GM12878 (cell line): ENCODE data around the gene CIAO2A. TPM values are rescaled to one million over a fixed set of nuclear protein-coding genes. Genes with fewer than 3 reads are reported as not detected.

Experiments used
- ATAC-seq: fragments of 200-7000 bp; cut with Tn5 transposase; 3 replicates; pipeline ENCODE4 v1.9.1; 2020; ENCODE audit warnings: mild to moderate bottlenecking, moderate library complexity
- BruUV-seq: library from RNA; stranded (reverse); fragments of 400-500 nt; replicated peaks from 2 replicates; lab custom pipeline; 2021; lab: Mats Ljungman, UMichigan
- CTCF ChIA-PET: fragments of 300-600 bp; sonication (Branson Sonifier 250); formaldehyde crosslinking; extraction: SDS; loops from one replicate; lab custom pipeline; 2021; ENCODE audit warnings: inconsistent platforms; lab: Yijun Ruan, JAX
- POLR2A ChIA-PET: fragments of 350-600 bp; formaldehyde crosslinking; extraction: SDS; loops from one replicate; lab custom pipeline; 2021; ENCODE audit warnings: inconsistent platforms; lab: Charles Lee
- RAD21 ChIA-PET: fragments of 300-600 bp; sonication (Branson Sonifier 250); formaldehyde crosslinking; loops from one replicate; lab custom pipeline; 2023; ENCODE audit warnings: antibody characterized with exemption; ENCODE audit not compliant: unreplicated experiment; lab: Charles Lee
- SMC1A ChIA-PET: fragments of 300-600 bp; sonication (Branson Sonifier 250); formaldehyde crosslinking; loops from one replicate; lab custom pipeline; 2023; ENCODE audit not compliant: unreplicated experiment, uncharacterized antibody; lab: Charles Lee
- DNase-seq: peaks from one replicate; pipeline ENCODE4 v3.0.0-alpha.2; 2011; ENCODE audit warnings: low read depth, low spot score
- FAIRE-seq: peaks from 3 replicates; lab custom pipeline; 2011; peaks lifted over from hg19 to GRCh38; lab: Jason Lieb, UNC
- H2AFZ ChIP-seq: 2 replicates; pipeline ENCODE4 v1.6.0; 2011; ENCODE audit warnings: low read depth, low read length, control low read depth; ENCODE audit not compliant: control insufficient read depth
- H3K27ac ChIP-seq: 2 replicates; pipeline ENCODE4 v1.5.1; 2011; ENCODE audit warnings: control low read depth; ENCODE audit not compliant: control insufficient read depth, insufficient read depth
- H3K27me3 ChIP-seq, 2 experiments: replicated peaks in 1 of 2; 2 replicates each; pipeline versions ENCODE4 v1.6.0 to v1.6.1; 2011; ENCODE audit warnings: low read length in 1 of 2; ENCODE audit not compliant: control insufficient read depth in 2 of 2, insufficient read depth in 2 of 2
- H3K36me3 ChIP-seq, 2 experiments: 2 replicates each; pipeline ENCODE4 v1.5.1; 2011; ENCODE audit warnings: low read length in 1 of 2; ENCODE audit not compliant: control insufficient read depth in 2 of 2, insufficient read depth in 2 of 2
- H3K4me1 ChIP-seq: 2 replicates; pipeline ENCODE4 v1.6.1; 2011; ENCODE audit warnings: mild to moderate bottlenecking, low read length, moderate library complexity, mixed read lengths; ENCODE audit not compliant: control insufficient read depth, insufficient read depth
- H3K4me2 ChIP-seq: 2 replicates; pipeline ENCODE4 v1.6.0; 2011; ENCODE audit warnings: control low read depth; ENCODE audit not compliant: control insufficient read depth, insufficient read depth
- H3K4me3 ChIP-seq: fragments of 200-600 bp; sonication (generic); 2 replicates; pipeline ENCODE4 v1.5.1; 2016
- H3K79me2 ChIP-seq: 2 replicates; pipeline ENCODE4 v1.6.0; 2011; ENCODE audit warnings: low read length; ENCODE audit not compliant: control insufficient read depth, insufficient read depth
- H3K9ac ChIP-seq: 2 replicates; pipeline ENCODE4 v1.8.0; 2011; ENCODE audit warnings: low read length, control low read depth, mixed read lengths; ENCODE audit not compliant: control insufficient read depth, insufficient read depth
- H3K9me3 ChIP-seq: replicated peaks from 3 replicates; pipeline ENCODE4 v1.5.1; 2011; ENCODE audit warnings: mild to moderate bottlenecking, low read length; ENCODE audit not compliant: control insufficient read depth, insufficient read depth
- H4K20me1 ChIP-seq: 2 replicates; pipeline ENCODE4 v1.6.0; 2011; ENCODE audit not compliant: control insufficient read depth, insufficient read depth
- CHD1 ChIP-seq: IDR thresholded peaks from 2 replicates; pipeline ENCODE4 v1.6.1; 2012; ENCODE audit warnings: low read depth, low read length, improper control_type of control experiment
- CUX1 ChIP-seq: IDR thresholded peaks from 2 replicates; pipeline ENCODE4 v1.6.1; 2012; ENCODE audit warnings: improper control_type of control experiment, low read depth, low read length; ENCODE audit not compliant: insufficient replicate concordance
- E4F1 ChIP-seq: fragments of 450-650 bp; IDR thresholded peaks from 2 replicates; pipeline ENCODE4 v1.6.1; 2018; ENCODE audit warnings: borderline replicate concordance, mild to moderate bottlenecking; ENCODE audit not compliant: partially characterized antibody
- HDAC2 ChIP-seq: fragments of 200-600 bp; sonication (generic); IDR thresholded peaks from 2 replicates; pipeline ENCODE4 v1.6.1; 2017
- NR2C2 ChIP-seq: IDR thresholded peaks from 2 replicates; pipeline ENCODE4 v1.6.1; 2011; ENCODE audit warnings: borderline replicate concordance, low read depth; ENCODE audit not compliant: control insufficient read depth, insufficient read length
- PAX5 ChIP-seq: IDR thresholded peaks from 2 replicates; pipeline ENCODE4 v1.6.1; 2011; ENCODE audit warnings: low read depth, low read length, borderline replicate concordance
- PRDM15 ChIP-seq: fragments of 450-650 bp; formaldehyde crosslinking; IDR thresholded peaks from 2 replicates; pipeline ENCODE4 v1.4.0; 2020; ENCODE audit warnings: mild to moderate bottlenecking, moderate library complexity
- RUNX3 ChIP-seq: IDR thresholded peaks from 2 replicates; pipeline ENCODE4 v1.6.1; 2012; ENCODE audit warnings: low read length, inconsistent platforms
- SREBF1 ChIP-seq: IDR thresholded peaks from 2 replicates; pipeline ENCODE4 v1.6.1; 2012; ENCODE audit warnings: mild to moderate bottlenecking, low read length
- SUPT20H ChIP-seq: IDR thresholded peaks from 2 replicates; pipeline ENCODE4 v1.6.1; 2011; ENCODE audit warnings: low read depth, mild to moderate bottlenecking, low read length, moderate library complexity, borderline replicate concordance; ENCODE audit not compliant: control insufficient read depth
- ZNF207 ChIP-seq: fragments of 450-650 bp; IDR thresholded peaks from 2 replicates; pipeline ENCODE4 v1.6.1; 2014; ENCODE audit warnings: antibody characterized with exemption, mild to moderate bottlenecking, borderline replicate concordance
- WGBS: methylation state at CpG from one replicate; pipeline ENCODE4 v1.1.6; 2016; ENCODE audit warnings: low lambda C conversion rate; ENCODE audit not compliant: insufficient replicate concordance, insufficient coverage; ENCODE audit errors: missing lambda C conversion rate; 5-methylcytosine and 5-hydroxymethylcytosine counted together
- in situ Hi-C: fragments of 300-500 bp; cut with MboI; formaldehyde crosslinking; loops from 9 replicates; pipeline ENCODE4 v1.14.3; 2018; ENCODE audit warnings: mixed read lengths
- intact Hi-C: fragments of 100-400 bp; cut with micrococcal nuclease; formaldehyde crosslinking; loops from one replicate; pipeline ENCODE4 v1.14.2; 2022; ENCODE audit not compliant: unreplicated experiment
- polyA plus RNA-seq, 11 experiments: library from polyadenylated mRNA; depleted of rRNA in 4 of 11; unstranded in 6 of 11; stranded (reverse) in 5 of 11; fragments of >200 nt; fragmentation: Nextera tagmentation in 4 of 11; fragmentation: Illumina TruSeq in 1 of 11; extraction: Ambion mirVana in 4 of 11; extraction: Trizol in 1 of 11; gene quantifications; 1 replicate in 1 of 11; 2 replicates in 10 of 11; pipeline versions ENCODE4 v1.2.1 to v1.2.3, GENCODE V29; 2011 to 2016; ENCODE audit warnings: inconsistent platforms in 2 of 11, missing spikeins in 2 of 11, low read depth in 1 of 11
- total RNA-seq, 4 experiments: library from RNA; depleted of rRNA in 3 of 4; stranded (reverse); fragments of >200 nt in 3 of 4; fragmentation: Illumina TruSeq in 1 of 4; extraction: Trizol in 1 of 4; gene quantifications; 2 replicates each; pipeline versions ENCODE4 v1.2.1 to v1.2.3, GENCODE V29; 2013 to 2021

CIAO2A gene
- total and polyA plus RNA-seq, 10 of the 15 experiments (the other 5 are each of a cell fraction or from before 2014, with no cell fraction given), result 94.5 to 400 (median 204) TPM

DNA sequence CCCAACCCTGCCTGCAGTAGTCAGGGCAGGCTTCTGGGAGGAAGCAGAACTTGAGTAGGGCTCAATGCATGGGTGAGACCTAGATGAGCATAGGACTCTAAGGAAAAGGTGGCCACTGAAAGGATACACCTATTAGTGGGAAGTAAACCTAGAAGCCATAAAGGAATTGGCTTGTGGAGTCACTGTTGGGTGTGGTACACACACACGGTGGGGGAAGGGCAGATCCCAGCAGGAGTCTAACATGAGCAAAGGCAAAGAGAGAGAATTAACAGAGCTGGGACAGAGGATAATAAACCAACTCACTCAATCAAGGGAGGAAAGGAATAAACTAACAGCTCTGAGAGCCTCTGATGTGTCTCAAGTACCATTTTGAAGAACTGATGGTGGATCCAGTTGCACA lies 70.4 kb downstream of the CIAO2A start (continued):
- TF ChIP-seq E4F1 (no peak), ZNF207 (no peak)

GRCh38 chr15:64022571-64022970 lies 71.1 kb downstream of the CIAO2A start:
- H3K9ac ChIP-seq, result no peak overlapping the region
- 0 out of 2 replicates have a peak, but pooled peaks cover 4% of the 10 kb centered on the region for H3K4me1 ChIP-seq
- DNase-seq (no peak), FAIRE-seq (no peak), ATAC-seq (no peak)
- H3K36me3 ChIP-seq, result no peaks in the 10 kb centered on the region; a peak in 2 of 4 replicates
- no peak overlapping the region for H3K27ac ChIP-seq
- peaks cover 3% of the 10 kb centered on the region; the same call in 1 of the 2 replicates for H4K20me1 ChIP-seq
- H3K79me2 ChIP-seq, result no peaks in the 10 kb centered on the region
- ChIA-PET CTCF (interaction anchor here (1.5 to 2.7 kb wide), 3 partner anchors 12 to 77 kb away, joined by 3 to 9 read pairs (median 4); no protein-coding TSS in a partner anchor), POLR2A (interaction anchor here (1.3 to 1.6 kb wide), 2 partner anchors 13 to 30 kb away, joined by 3 to 4 read pairs; no protein-coding TSS in a partner anchor), SMC1A (interaction anchor here (1.2 to 1.9 kb wide), 3 partner anchors 12 to 22 kb away, joined by 3 to 6 read pairs (median 5); no protein-coding TSS in a partner anchor), RAD21 (interaction anchor here (1.8 kb wide), 1 partner anchor 12 kb away, joined by 3 read pairs; no protein-coding TSS in a partner anchor)
- no peak overlapping the region for H2AFZ ChIP-seq
- H3K4me2 ChIP-seq, result no peak overlapping the region
- peaks cover 14% of the 10 kb centered on the region; the same call in 2 of the 3 replicates for H3K9me3 ChIP-seq
- BruUV-seq, result no TSS peak
- no peak overlapping the region for H3K4me3 ChIP-seq
- H3K27me3 ChIP-seq, result no peaks in the 10 kb centered on the region
- intact Hi-C loops, result no loop called here
- WGBS, result 97% methylated on average over 6 of the region's 6 CpGs
- in situ Hi-C loops, result no loop called here
- TF ChIP-seq SREBF1, result no peak
- no peak for TF ChIP-seq PAX5
- TF ChIP-seq HDAC2, result no peak
- TF ChIP-seq NR2C2, result no peak
- no peak for TF ChIP-seq CHD1
- TF ChIP-seq PRDM15, result no peak
- no peak for TF ChIP-seq SUPT20H
- no peak for TF ChIP-seq CUX1
- TF ChIP-seq RUNX3, result no peak
